NCI-H2029 (cell line): ENCODE measurements around the gene ZDHHC1.
A peak's percentile ranks its signal among the peaks of the same experiment; 100 is the strongest.

Source experiments
- DNase-seq: peaks from one replicate; lab custom pipeline; 2025; lab: John Stamatoyannopoulos, UW

The ZDHHC1 gene

DNA sequence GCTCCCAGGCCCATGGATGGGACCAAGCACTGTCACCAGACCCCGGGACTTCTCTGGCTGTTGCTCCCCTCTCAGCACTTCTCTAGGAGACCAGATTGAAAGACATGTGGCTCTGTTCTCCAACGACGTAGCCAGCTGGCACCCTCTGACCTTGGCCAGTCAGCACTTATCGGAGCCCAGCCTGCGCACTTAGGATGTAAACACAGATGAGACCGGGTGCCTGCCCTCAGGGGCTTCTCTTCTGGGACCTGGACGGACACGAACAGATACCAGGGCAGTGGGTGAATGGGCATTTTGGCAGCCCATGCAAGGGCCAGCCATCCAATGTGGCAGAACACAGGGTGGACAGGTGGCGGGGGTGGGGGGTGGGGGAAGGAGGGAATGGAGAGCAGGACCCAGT lies 6.6 kb downstream of the ZDHHC1 start:
- no peak for DNase-seq

DNA sequence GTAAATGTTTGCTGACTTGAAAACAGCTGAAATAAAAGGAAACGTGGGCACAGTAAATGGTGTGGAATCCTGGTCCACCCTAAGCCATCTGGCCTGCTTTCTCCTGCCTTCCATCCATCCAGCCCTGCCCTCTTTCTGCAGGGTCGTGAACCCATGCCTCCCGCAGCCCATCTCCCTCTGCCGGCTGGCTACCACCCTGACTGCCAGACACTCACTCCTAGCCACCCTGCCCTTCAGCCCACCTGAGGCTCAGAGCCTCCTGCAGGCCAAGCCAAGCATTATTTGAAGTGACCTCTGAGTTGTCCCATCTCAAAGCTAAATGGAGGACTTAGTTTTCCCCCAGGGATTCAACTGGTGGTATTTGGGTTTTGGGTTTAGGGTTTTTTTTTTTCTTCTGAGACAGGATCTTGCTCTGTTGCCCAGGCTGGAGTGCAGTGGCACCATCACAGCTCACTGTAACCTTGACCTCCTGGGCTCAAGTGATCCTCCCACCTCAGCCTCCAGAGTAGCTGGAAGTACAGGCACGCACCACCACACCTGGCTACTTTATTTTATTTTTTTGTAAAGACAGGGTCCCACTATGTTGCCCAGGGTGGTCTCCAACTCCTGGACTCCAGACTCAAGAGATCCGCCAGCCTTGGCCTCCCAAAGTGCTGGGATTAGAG lies 8.4 kb downstream of the ZDHHC1 start:
- no peak for DNase-seq

DNA sequence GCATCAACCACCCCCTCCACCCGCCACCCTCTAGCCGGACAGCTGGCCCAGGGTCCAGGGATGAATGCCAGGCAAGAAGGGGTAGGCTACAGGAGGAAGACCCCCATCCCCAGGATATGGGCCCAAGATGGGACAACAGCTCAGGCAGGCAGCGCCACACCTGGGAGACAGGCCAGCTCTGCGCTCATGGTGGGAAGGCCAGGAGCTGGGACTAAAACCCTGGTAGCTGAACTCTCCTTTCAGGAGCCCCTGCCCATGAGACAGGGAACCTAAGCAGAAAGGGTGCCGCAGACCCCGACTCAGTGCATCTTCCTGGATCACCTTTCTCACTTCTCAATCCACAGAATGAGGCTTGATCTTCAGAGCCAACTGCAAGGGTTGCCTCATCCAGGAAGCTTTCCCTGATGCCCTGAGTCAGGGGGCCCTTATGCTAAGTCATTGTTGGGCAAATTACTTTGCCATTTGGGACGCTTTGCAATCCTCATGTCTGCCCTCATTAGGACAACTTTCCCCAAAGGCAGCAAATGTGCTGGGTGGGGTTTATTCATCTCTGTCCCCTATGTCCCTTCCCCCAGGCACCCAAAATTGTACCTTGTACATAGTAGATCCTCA lies 9.0 kb downstream of the ZDHHC1 start:
- DNase-seq: no peak

DNA sequence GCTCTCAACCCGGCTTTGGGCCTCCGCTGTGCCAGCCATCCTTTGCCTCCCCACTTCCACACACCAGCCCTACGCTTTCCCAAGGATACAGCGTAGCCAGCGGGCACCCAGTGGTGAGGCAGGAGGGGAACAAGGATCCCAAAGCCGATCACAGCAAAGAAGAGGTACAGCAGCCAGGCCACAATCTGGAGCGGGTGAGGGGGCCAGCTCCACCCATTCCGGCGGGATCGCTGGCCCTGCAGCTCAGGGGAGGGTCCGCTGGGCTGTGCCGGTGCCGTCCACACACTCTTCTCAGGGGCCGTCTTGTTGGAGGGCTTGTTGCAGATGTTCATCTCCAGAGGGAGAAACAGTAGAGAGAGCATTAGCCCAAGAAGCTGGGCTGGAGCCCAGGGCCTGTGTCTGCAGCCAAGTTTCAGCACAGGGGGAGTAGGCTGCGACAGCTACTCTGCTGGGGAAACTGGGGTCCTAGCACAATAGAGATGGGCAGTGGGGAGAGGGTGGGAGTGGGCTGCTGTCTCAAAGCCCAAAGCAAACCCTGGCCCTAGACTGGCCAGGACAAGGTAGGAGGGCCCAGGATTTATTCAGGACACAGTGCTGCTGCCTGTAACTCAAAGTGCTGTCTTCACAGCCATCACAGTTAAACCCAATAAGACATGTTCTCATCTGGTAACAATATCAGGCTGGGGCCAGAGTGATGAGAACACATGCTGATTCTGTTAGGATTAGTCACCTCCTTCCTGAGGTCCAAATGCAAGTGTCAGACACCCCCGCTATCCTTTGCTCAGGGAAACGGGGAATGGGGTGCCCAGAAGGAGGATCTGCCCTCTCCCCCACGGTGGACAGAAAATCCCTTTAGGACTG lies 9.9 kb downstream of the ZDHHC1 start:
- DNase-seq: no peak

DNA sequence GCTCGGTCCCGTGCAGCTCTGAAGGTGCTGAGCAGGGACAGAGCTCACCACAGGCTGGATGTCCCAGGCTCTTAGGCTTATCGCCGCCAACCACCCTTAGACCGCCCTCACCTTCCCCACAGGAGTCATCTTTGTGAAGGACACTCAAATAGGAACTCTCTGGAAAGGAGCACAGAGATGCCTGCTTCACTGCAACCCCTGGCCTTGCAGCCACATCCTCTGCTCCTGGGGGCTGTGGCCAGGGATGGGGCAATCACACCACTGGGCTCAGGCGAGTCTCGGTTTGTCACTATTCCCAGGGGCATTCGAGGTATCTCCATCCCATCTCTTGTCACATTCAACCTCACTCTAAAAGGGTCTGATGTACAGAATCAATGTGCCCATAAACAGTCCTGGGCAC lies 10.9 kb downstream of the ZDHHC1 start:
- no peak for DNase-seq

DNA sequence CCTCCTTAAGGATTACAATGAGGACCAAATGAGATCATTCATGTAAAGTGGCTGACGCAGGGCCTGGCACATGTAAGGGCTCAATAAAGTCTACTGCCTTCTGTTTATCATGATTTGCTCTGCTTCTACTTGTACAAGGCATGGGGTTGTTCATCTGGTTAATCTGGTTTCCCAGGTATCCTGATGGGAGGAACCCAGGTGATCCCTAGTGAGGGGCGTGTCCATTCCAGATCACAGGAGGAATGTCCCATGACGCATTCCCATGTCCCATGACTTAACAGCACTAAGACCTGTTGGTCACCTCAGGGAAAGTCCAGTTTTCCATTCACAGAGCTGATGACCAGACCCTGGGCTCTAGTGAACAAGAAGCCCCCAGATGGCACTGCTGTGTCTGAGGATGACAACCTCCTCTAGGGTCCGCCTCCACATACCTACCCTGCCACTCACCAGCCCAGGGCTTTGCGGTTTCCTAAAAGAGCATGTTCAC lies 11.5 kb downstream of the ZDHHC1 start:
- peak; percentile 55 for DNase-seq

DNA sequence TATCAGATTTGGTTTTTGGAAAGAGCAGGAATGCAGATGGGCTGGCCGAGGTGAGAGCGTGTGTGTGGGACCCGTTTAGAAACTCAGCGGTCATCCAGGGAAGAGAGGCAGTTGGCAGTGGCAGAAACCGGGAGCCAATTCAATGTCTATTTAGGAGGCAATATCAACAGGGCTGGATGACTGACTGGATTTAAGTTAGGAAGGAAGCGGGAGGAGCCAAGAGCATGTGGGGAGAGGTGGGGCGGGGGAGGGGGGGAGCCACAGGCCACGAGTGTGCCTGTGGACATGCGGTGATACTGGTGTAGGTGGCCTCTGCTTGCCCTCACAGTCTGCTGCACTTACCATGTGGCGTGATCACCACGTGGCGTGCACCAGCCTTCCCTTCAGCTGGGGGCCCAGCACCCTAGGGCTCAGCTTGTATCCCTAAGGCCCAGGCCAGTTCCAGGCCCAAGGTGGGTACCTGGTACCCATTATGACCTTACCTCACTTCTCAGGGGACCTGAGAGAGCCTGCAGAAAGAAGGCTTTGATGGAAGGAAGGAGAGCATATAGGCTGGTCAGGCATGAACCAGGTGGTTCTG lies 12.2 kb downstream of the ZDHHC1 start:
- DNase-seq: no peak

DNA sequence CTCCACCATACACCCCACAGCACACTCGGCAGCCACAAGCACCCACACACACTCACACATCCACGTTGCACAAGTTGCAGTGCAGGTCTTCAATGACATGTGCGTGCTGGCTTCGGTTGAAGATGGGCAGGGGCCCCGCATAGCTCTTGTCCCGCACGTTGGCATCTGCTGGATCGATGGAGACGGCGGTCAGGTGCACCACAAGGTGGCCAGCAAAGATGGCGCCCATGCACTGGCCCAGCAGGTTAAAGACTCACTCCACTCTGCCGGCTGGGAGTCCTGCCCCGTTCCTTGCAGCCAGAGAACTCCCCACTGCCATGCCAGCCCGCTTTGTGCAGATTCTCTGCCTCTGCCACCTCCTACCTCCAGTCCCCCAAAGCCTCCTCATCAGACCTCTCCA lies 15.4 kb downstream of the ZDHHC1 start:
- no peak for DNase-seq

DNA sequence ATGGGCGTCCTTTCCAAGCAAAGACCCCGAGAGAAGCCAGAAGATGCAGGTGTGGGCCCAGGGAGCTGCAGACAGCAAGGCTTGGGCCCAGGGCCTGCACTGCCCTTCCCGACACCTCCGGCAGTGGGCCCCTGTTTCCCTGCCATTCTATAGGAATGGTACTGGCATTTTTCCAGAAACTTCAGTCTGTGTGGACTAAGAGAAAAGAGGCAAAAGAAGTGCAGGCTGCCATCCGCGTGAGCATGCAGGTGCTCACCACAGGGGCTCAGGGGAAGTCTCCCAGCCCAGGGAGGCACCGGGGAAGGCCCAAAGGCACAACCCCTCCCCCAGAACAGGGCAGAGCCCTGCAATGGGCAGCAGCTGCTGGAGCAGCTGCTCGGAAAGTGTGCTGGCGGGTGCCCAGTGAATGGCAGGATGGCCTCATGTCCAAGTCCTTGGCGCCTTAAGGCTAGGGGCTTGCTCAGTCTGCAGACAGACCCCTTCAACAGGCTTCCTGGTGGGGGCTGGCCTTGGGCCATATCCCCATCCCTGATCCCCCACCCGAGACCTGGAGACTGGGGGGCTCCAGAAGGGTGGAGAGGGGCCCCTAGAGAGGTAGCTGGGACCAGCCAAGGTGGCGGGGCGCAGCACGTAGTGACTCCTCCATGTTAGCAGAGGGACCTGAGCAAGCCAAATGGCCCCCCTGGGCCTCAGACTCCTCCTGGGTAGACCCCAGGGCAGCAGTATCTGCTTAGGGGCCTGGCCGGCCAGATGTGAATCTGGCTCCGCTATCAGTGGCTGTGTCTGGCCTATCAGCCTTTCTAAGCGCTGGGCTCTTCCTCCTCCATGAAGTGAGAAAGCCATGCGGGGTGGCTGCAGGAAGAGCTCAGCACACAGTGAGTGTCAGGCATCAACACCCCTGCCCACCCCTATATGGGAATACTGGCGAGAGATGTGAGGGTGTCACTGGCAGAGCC lies 16.2 kb downstream of the ZDHHC1 start:
- peak; percentile 28 for DNase-seq

DNA sequence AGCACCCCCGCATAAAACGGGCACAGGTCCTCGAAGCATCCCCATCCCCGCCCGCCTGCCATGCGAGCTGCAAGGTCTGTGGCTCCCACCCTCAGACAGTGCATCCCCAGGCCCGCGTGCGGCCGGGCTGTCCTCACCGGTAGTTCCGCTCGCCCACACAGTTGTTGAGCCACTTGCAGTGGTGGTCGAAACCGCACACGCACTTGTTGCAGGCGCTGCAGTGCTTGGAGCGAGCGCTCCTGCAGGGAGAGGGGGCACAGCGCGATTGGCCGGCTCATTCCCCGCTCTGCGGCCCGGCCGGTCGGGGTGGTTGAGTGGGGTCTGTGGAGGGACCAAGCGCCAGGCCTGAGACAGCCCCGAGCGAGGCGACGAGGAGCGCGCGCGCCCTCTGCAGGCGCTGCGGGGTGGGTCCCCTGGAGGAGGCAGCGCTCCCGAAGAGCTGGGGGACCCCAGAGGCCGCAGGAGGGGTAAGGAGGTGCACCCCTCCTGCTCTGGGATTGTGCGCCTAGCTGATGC lies 17.0 kb downstream of the ZDHHC1 start:
- DNase-seq: no peak

DNA sequence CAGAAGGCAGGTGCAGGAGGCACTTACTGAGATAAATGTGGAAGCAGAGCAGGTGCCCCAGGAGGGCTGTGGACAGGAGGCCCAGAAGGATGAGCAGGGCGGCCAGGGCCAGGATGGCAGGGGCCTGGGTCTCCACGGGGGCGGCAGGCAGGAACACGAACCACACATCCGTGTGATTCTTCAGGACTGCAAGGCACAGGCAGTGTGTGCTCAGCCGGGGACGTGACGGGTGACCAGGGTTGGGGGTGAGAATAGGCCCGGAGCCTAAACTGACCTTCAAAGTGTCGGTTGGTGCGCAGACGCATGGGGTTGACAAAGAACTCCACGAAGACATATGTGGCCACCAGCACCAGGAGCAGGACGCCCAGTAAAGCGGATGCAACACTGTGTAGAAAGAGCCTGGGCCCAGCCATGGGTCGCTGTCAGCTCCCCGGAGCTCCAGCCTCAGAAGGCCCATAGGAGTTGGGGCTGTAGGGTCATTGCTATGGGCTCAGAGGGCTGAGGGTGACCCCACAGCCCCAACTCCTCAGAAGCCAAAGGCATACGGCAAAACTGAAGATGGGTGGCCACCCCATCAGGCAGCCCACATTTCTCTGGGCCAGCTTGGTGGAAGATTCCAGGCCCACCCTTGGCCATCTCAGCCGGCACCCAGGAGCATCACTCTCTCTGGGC lies 17.6 kb downstream of the ZDHHC1 start:
- DNase-seq: no peak

DNA sequence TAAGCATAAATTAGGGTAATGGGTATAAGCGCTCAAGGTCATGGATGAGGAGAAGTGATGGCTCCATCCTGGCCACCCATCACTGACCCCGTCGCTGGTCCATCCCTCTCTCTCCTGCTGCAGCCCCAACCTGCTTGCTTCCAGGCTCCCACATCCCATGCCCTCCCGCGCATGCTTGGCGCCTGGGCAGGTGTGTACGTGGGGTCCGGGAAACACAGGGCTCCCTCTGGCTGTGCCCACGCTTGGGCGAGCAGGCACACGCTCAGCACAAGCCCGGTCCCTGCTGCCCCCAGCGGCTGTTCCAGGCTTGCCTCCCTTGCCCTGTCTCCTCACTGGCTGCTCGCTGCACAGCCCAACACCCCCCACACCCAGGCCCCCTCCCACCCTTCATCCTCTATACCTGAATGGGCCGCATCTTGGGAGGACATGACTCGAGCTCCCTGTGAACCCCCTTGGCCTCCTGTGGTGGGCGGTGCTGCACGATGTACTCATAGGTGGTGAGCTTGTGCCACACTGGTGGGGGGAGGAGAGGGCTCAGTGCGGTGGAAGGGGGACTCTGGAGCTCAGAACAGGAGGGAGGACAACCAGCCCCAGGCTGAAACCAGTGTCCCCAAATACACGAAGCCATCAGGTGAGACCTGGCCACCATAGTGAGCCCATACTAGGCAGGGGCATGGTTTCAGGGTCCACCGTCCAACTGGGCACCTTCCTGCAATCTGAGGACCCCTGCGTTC lies 18.3 kb downstream of the ZDHHC1 start:
- DNase-seq: no peak

DNA sequence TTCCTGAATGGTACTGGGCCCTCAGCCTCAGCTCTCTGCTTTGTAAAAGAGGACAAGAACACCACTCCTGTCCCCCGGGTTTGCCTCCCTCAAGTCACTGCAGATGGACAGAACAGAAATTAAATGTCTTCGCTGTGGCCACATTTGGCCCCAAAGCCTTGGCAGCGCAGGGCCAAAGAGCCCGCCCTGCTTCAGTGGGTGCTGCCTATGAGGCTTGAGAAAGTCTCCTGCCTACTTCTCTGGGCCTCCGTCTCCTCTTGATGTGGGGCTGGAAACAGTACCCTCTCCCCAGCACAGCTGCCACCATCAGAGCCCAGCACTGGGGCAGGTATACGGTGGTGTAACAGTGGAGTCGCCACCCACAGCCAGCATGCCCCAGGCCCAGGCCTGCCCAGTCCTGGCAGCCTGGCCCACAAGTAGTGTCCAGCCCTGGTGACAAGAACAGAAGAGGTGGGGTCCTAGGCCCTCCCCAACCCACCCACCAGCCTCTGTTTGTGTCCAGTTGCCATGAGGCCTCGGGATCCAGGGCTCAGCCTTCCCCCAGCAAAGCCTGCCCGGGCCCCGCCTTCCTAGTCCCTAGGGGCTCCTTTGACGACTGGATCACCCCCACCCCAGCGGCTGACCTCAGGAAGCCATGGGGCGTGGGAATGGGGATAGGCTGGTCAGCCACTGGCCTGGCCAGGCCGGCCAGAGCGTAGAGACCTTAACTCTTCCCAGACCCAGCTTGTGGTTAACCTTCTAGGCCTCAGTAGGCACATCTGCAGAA lies 19.1 kb downstream of the ZDHHC1 start:
- no peak for DNase-seq

DNA sequence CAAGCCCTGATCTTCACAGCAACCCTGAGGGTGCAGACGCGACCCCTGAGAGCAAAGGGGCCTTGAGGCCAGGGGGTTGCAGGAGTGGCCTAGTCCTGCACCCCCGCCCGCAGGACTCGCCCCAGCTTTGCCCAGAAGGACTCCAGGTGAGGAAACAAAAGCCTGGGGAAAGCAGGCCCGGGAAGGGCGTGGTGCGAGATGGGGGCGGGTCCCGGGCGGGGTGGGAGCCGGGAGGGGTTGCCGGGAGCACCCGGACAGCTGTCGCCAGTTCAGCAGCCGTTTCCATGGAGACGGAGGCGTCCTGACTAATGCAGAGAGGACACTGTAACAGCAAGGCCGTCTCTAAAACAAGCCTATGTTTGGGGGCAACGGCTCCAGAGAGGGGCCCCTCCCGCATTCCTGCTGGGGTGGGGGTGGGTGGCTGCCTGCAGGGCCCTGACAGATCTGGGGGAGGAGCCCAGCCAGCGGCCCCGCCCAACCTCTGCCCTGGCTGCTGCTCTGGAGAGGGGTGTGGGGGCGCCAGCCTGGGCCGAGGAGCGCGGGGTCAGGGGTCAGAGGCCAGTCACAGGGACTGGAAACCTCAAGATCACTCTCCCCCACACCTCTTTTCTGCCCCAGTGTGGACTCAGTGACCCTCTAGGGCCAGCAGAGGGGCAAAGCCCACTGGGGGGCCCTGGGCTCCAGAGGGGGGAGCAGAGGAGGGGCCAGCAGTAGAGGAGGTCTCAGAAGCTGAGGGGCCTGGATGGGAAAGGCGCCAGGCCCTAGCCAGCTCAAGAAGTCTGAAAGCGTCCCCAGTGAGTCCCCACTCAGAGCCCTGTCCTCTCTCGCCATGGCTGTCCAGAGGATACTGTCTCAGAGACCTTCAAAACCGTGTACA lies 19.9 kb downstream of the ZDHHC1 start:
- peak; percentile 75 for DNase-seq

DNA sequence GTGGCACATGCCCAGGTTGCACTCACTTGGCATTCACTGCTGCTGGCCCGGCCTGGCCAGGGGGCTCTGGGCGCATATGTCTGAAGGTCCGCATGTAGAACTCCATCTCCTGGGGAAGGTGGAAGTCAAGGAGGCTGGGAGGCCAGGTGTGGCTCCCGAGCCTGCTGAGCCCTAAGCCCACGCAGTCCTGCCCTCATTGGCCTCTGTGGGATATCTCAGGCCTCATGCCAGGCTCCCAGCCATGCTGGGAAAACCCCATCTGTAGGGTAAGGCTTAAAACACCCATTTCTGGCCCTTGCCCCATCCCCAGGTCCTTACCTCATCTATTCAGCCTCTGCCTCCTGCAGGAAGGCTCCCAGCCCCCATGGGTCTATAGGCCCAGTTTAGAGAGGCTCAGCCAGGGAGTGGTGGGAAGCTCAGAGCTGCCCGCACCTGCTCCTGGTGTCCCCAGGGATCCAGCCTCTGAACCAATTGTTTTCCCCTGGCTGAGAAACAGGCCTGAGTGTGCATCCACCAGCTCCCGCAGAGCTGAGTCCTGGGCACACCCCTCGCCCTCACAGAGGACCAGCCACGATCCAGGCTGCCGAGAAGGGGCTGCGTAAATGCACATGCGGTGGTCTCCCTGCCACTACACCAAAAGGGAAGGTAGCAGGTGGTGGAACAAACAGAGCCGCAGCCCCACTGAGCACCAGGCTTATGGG lies 20.7 kb downstream of the ZDHHC1 start:
- no peak for DNase-seq

DNA sequence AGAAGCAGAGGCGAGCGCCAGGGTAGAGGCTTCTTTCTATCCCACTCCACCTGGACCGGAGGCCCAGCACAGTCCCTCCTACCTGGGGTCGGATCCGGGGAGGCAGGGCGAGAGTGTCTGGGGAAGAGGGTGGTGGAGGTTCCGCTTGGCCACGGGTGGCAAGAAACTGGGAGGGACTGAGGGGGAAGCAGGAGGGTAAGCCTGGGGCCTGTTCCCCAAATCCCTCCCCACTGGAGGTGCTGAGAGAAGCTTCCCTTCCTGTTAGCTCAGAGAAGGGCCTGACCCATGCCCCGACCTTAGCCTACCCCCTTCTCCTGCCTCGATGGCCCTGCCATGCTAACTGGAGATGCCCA lies 21.2 kb downstream of the ZDHHC1 start:
- DNase-seq: no peak
